Middle frontal gyrus (tissue), 1 donor: Measurements from ENCODE around the gene NR2F2.

ENCODE experiments used
- DNase-seq: peaks from one replicate; pipeline ENCODE4 v3.0.0-alpha.2; 2015; ENCODE audit warnings: low spot score; ENCODE audit errors: extremely low spot score

Gene NR2F2

DNA sequence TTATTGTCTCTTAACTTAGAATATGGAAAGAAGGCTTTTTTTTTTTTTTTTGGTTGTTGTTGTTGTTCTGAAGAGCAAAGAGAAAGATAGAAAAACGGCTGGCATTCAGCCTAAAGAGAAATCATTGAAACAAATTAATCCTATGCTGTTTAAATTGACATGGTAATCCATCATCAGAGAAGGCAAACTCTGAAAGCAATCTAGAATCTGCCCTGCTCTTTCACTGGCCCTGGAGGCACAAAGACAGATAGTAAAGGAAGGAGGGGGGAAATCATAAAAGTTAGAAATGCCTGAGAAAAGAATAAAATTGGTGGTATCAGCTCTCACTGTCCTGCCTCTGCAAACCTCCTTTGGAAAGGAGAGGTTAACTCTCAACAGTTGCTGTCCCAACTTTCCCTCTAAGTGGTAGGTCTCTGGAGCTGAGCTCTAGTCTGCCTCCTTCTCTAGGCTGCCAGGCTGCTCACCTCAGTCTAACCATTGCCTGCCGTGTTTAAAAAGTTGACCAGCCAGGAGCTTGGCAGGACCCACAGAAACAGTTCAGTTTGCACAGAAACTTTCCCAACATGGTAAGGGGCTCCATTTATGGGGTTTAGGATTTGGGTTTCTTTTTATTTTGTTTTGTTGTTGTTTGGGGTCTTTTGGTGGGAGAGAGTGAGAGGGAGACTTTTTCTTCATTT lies 13.4 kb upstream of the NR2F2 start:
- no peak for DNase-seq

DNA sequence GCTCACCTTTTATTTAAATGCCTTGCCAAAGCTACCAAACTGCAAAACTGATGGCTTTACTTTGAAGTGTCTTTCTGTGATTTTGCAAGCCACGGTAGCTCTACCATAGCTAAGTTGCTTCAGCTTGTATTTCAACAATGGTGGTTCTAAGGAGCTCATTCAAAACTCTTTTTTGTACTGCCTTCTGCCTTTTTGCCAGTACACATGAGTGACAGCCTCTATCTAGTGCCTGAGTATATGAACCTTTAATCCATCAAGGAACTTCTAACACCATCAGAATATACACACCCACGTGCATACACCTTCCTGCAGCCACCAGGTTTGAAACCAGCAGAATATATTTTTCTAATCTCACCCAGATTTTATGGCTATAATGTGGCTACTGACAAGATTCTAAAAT lies 10.4 kb upstream of the NR2F2 start:
- DNase-seq, result no peak

DNA sequence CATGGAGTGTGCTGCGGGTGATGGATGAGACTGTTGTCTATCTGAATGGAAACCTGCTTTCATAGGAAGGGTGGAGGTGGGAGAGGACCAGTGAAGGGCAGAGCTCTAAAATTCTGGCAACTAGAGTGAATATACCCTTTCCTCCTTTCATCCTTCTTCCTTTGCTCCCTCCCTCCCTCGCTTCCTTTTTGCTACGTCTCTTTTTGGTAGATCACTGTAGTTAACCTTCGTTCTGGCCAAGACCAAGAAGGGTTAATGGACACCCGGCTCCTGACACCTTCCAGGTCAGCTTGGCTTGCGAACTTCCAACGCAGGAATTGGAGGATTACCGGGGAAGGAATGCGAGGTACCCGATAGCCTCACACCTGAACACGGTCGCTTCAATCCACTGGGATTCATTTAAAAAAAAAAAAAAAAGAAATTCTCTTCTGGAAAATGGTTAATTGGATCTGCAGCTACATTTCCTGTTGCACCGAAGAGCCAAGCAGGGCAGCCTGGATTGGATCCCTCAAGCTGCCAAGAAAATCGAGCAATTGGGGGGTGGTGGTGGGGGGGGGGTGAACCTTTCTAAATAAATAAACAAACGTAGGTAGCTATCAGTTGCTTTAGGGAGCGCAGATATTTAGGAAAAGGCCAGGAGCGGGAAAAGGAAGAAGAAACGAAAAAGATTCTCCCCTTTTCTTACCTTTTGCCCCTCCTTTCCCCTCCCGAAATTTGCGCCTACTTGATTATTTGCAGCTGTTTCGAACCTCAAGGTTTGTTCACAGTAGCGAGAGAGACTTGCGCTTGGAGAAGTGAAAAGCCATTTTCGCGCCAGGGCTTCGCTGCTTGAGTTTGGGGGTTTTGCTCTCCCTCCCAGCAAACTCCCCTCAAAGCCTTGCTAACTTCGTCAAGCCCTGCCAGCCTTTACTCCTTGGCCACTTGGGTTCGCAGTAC lies 9.5 kb upstream of the NR2F2 start:
- DNase-seq, result no peak

DNA sequence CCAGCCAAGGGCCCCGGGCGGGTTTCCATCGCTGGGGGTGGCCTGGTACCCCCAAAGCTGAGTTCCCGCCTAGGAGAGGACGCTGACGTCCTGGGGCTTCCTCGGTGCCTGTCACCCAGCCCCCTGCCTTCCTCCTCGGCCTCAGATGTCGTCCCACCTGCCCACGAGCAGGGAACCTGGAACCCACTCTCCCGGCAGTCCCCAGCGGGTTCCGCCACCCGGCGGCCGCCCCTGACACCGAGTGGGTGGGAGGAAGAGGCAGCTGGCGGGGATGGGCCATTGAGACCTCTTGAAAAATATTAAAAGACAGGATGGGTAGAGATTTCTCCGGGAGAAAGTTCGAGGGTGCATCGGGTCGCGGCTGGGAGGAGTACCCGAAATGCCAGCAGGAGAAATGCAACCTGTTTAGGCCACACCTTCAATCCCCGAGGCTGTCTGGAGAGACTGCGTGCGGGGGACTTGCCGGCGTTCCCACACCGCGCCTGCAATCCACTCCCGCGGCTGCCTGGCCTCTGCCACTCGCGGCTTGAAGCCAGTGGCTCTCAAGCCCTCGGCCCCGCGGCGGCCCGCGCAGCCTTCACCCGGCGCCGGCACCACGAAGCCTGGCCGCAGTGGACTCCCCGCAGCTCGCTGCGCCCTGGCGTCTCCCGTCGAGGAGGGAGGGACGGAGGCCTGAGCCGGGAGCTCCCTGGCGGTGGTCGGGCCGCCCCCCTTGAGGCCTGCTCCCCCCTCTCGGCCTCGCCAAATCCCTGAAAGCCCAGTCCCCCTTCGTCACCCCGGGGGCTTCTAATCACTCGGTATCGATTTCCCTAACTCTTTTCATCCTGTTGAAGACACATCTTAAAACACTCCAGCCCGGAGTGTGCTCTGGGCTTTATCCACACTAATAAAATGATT lies 8.6 kb upstream of the NR2F2 start:
- no peak for DNase-seq

DNA sequence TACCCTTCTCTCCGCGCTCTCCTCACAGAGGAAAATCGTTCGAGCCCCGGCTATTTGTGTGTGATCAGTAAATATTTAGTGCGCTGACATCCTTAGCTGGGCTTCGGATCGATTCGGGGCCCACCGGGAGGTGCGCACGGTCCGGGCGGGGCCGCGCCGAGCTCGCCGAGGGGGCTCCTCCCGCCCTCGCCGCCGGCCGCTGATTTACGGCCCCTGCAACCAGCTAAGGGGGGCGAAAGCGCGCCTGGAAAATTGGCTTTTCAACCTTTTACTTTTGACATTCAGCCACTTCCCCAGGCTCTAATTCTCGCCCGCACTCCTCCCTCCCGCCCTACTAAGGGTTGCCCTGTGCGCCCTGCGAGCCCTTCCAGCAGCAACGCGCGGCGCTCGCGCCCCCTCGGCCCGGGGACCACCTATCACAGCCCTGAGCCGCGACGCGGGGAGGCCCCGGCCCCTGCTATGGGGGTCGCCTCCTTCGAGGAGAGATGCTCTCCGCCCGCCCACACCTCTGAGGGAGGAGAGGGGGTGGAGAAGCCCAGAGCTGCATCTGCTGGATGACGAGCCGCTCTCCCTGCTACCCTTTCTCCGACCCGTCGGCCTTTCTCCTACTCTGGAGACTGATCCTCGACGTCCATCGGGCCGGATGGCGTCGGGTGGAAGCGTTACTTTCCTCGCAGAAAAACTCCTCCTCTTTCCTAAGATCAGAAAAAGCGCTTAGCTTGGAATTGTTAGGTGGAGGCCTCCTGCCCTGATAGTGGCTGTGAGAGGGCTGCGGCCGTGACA lies 7.8 kb upstream of the NR2F2 start:
- no peak for DNase-seq

DNA sequence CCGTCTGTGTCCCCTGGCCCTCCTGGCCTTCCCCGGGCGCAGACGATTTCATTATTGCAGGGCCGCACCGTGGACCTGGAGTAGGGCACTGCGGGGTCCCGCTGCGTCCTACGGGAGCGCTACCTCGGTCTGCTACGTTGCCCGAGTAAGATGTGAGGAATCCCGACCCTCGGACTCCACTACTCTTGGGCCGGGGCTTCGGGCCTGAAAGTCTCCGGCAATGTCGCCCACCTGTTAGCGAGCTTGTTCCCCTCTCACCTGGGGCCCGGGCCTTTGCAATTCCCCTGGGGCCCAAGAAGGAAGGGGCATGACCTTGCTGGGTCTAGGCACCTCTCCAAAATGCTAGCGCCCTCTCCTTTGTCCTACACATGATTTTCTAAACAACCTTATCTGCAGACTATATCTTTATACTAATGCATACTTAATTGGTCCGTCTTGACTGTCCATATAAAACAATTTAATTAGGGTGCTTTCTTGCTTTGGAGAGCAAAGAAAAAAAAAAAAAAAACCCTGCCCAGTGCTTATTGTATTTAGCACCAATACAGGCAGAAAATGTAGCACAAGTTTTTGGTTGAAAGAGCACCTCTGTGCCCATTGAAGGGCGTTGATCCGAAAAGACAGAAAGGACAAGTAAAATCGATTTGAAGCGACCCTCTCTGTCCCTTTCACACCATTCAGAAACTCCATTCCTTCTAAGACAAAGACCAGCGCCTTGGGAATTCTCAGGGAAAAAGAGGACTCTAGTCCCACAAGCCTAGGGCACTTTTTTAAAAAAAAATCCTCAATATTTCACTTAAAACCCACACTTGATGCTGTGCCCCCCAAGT lies 7.0 kb upstream of the NR2F2 start:
- no peak for DNase-seq

DNA sequence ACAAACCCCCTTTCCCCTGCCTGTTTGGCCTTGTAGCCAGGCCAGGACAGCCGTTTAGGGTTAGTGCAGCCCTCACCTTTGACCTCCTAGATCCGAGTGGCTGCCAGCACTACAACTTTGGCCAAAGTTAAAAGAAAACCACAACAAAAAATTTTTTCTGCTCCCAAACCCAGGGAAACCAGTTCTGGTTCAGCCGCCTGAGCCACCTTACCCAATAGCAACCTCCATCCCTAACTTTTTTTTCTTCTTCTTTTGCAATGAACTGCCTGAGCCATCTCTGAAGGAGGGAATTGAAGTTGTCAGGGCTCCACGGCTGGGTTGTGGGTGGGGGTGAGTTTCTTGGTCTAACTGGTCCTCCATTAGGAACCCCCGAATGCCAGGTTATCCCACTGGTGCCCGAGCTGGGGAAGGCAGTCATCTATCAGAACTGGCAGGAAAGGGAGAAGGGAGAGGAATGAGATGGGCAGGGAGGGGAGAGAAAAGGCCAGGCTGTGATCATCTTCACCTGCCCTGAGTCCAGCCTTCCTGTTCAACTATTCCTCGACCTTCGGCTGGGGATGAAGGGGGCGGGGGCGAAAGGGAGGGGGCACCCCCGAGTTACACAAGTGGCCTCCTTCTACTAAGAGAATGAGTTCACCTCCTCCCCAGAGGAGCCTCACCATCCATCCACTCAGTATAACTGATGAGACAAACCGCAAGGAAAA lies 6.2 kb upstream of the NR2F2 start:
- DNase-seq, result no peak

DNA sequence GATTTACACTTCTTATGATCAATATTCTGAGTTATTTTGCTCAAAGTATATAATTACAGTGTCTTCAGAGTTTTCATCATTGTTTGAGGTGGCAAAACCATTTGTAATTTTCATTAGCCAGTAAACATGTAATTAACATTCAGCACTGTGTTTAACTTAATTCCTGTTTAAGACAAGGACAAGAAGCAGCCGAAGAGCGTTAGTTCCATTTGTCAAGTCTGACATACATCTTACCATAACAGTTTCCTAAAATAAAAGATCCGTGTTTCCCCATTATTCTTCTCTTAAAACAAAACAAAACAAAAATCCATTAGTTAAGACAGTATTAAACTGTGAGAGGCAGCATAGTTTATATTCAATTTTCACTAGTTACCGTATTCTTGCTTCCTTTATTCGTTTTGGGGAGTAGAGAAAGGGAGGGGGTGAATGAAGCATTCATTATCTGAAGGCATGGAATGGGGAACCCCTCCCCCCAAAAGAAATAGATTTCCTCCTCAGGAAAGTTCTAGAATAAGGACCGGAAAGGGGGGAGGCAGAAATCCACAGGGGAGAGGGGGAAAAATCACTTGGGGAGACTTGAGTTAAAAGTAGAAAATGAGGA lies 5.5 kb upstream of the NR2F2 start:
- no peak for DNase-seq

DNA sequence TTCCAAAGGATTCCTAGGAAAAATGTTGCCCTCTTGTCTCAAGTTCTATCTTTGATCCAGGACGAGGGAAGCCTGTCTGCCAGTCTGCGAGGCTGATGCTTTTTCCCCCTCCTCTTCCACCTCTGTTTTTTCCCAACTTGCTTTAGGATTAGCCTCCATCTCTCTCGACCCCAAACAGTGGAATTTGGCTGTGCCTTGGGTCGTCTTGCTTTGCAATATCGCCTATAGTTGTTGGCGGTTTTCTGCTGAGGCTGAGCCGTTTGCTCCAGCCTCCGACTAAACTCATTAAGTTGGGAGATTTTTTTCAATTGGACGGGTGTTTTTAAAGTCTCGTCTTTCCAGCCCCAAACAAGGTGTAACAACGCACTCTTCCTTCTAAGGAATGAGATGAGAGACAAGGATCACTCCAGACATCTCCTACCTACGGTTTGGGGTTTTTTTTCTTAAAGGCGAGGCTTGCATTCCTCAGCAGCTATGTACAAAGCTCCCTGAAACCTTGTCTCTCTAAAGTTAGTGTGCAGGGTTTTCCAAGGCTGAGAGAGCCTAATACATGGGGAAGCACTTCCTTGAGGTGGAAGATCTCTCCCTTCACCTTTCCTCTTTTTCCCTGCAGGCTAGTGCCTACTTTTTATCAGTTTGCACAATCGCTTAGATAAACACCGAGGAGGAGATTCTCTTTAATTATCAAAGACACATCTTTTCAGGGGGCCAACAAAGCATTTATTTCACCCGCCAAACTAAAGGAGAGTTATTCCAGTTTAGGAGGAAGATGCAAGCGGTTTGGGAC lies 4.8 kb upstream of the NR2F2 start:
- no peak for DNase-seq

DNA sequence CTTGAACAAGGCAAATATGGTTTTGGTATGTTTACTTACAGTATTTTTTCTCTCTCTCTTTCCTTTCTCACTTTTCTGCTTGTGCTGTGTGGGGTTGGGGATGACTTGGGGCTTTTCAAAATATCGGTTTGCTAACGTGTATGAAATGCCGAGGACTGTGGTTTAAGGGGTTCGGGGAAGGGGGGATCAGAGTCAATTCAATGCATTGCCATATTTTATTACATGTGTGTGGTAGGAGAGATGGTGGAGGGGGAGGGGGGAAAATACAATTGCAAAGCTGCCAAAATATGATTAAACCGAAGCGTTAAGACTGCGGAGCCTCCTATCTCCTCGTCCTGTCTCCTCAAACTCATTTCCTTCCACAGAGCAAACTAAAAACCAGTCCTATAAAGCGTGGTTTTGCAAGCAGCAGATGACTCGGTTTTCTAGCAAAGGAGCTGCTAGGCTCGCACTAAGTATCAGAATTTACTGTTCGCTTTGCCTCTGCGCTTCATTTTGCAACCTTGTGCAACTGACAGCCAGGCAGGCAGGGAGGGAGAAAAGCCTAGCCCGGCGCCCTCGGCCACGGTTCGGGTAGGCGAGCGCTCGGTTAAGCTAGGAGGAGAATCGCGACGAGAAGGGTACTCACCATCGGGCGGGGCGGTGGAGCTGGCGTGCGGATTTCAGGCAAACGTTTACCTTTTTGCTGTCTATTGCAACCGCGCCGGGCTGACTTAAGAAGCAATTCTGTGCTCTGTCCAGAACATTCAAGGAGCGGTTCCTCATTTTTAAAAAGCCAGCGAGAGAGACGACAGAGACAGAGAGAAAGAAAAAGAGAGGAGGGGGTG lies 4.0 kb upstream of the NR2F2 start:
- no peak for DNase-seq

DNA sequence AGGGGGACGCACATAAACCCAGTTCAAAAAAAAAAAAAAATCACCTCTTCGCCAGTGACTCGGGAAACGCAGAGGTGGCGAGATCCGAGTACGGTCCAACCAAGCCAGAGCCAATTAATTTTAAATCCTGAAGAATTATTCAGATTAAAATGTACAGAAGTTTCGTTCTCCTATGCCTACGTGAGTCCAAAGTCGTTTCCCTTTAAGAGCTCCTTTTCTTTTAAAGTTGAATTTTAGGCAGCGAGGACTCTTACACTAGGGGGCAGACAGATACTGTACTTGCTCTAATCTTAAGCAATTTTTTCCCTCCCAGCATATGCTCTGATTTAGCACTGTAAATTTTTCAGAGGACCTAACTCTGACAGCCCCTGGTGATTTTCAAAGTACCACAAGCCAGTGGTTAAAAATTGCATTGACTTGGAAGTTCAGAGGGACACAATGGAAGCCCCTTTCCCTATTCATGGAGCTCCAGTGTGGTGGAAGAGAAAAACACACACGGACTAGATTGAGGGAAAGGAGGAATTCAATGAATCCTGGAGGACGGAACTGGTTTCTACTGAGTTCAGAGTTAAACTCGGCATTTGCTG lies 3.3 kb upstream of the NR2F2 start:
- no peak for DNase-seq

DNA sequence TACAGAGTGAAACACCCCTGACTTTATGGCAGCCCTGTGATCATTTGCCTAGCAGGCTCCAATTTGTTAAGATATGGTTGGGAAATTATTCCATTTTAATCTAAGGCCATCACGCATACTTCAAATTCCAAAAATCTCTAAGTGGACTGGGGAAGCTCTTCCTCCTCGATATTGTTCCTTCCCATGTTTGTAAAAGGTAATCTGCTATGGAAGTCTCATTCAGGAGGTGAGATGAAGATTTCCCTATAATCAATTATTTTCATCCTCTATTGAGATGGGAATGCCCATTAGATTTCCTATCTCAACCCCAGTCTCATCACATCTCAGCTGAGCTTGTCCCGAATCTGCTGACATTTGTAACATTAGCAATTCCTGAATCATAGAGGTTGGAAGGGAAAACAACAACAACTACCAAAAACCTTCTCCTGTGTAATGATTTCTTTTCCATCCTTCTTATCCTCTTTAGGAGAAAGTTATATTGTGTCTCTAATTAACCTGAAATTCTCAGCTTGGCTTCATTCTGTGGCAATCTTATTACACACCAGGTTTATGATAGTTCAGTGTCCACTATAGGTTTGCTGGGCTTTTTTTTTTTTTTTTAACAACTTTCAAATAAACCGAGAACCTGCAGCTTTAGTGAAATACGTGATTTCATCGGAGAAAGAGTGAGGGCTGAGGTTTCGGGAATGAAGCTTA lies 2.2 kb upstream of the NR2F2 start:
- no peak for DNase-seq

DNA sequence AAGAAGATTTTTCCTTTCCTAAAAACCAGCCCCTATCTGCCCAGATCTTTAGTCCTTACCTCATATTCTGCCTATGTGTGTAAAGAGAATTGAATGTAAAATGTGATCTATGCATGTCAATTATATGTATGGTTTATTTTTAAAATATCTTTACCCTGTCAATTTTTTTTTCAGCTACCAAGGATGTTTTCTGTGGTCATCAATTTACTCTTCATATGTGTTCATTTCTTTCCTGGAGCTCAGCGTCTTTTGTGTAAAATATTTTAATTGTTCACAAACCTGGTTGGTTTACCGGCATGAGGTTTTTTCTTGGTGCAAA lies 1.7 kb upstream of the NR2F2 start:
- no peak for DNase-seq

DNA sequence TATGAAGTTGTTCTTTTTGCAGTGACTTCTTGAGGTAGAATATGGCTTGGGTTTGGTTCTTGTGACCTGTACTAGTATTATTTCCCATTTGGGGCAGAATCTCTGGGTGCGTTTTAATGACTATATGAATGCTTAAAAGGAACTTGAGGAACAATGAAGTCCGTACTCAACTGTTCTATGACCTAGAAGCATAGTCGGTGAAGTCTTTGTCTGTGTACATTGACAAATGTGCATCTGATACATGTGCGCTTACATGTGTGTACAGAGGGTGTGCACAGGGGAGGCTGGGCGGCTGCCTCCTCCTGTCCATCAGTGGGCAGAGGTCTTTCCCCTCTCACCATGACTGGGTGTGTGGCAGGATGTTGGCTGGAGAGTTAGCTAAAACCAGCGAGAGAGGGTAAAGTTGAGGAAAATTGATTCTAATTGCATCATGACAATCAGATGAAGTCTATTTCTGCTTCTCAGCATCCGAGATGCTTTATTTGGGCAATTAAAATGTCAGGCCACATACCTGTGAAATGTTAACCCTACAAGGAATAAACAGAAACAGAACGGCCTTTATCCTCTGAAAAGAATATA lies 1.0 kb upstream of the NR2F2 start:
- no peak for DNase-seq

DNA sequence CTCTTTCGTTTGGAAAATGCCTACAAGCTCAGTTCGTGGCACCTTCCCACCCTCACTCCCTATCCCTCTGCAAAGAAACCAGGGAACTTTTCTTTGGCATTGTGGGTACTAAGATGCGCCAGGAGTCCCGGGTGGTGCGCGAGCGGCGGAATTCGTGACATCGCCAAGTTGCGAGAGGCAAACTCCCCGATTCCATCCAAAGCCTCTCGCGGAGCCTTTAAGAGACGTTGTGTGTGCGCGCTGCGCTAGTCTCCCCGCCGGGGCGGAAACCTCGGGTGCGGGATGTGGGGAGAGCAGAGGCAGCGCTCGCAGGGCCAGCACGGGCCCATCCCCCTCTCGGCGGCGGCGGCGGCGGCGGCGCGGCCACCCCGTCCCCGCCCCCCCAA lies 443 bp upstream of the NR2F2 start:
- no peak for DNase-seq
